ENCODE data around the gene CACNB2. TPM values are rescaled to one million over a fixed set of nuclear protein-coding genes. Genes with fewer than 3 reads are reported as not detected.

Gene CACNB2
- total RNA-seq, 1 donor from 2014 or later: not detected

GRCh38 chr10:18399158-18399557, 258.9 kb downstream of the CACNB2 start:
- DNase-seq (ENCODE audit: low read depth in 2 of 2): no peak

- DNase-seq (ENCODE audit: low read depth in 2 of 2): no peak
Observed at GRCh38 chr10:18400201-18400905, 260.1 kb downstream of the CACNB2 start.

GRCh38 chr10:18400906-18401245, 260.7 kb downstream of the CACNB2 start:
- no peak for DNase-seq (ENCODE audit: low read depth in 2 of 2)

GRCh38 chr10:18401416-18402195, 261.4 kb downstream of the CACNB2 start:
- DNase-seq (ENCODE audit: low read depth in 2 of 2): no peak

GRCh38 chr10:18402853-18403252, 262.6 kb downstream of the CACNB2 start:
- DNase-seq (ENCODE audit: low read depth in 2 of 2): no peak

GRCh38 chr10:18404530-18404929, 264.3 kb downstream of the CACNB2 start:
- no peak for DNase-seq (ENCODE audit: low read depth in 2 of 2)

- DNase-seq (ENCODE audit: low read depth in 2 of 2): no peak
Observed at GRCh38 chr10:18406136-18406535, 265.9 kb downstream of the CACNB2 start.

- DNase-seq (ENCODE audit: low read depth in 2 of 2): no peak
Observed at GRCh38 chr10:18409599-18410397, 269.6 kb downstream of the CACNB2 start.

GRCh38 chr10:18414061-18414460, 273.8 kb downstream of the CACNB2 start:
- DNase-seq (ENCODE audit: low read depth in 2 of 2): no peak

- no peak for DNase-seq (ENCODE audit: low read depth in 2 of 2)
Observed at GRCh38 chr10:18417950-18418527, 277.8 kb downstream of the CACNB2 start.

- no peak for DNase-seq (ENCODE audit: low read depth in 2 of 2)
Observed at GRCh38 chr10:18418541-18419215, 278.5 kb downstream of the CACNB2 start.

GRCh38 chr10:18419945-18420344, 279.7 kb downstream of the CACNB2 start:
- no peak for DNase-seq (ENCODE audit: low read depth in 2 of 2)

GRCh38 chr10:18421726-18422293, 281.6 kb downstream of the CACNB2 start:
- DNase-seq (ENCODE audit: low read depth in 2 of 2): no peak

GRCh38 chr10:18423058-18423637, 282.9 kb downstream of the CACNB2 start:
- no peak for DNase-seq (ENCODE audit: low read depth in 2 of 2)

GRCh38 chr10:18424200-18424599, 284.0 kb downstream of the CACNB2 start:
- no peak for DNase-seq (ENCODE audit: low read depth in 2 of 2)

GRCh38 chr10:18429335-18429734, 289.1 kb downstream of the CACNB2 start:
- no peak for DNase-seq (ENCODE audit: low read depth in 2 of 2)

- no peak for DNase-seq (ENCODE audit: low read depth in 2 of 2)
Observed at GRCh38 chr10:18436902-18437301, 296.7 kb downstream of the CACNB2 start.

- no peak for DNase-seq (ENCODE audit: low read depth in 2 of 2)
Observed at GRCh38 chr10:18437486-18437885, 297.3 kb downstream of the CACNB2 start.

GRCh38 chr10:18438361-18439126, 298.3 kb downstream of the CACNB2 start:
- no peak for DNase-seq (ENCODE audit: low read depth in 2 of 2)

- DNase-seq (ENCODE audit: low read depth in 2 of 2): no peak
Observed at GRCh38 chr10:18439601-18440000, 299.4 kb downstream of the CACNB2 start.

Data from lung microvascular endothelial cell (primary cell).